ENCODE measurements around the gene CFLAR.
A peak's percentile ranks its signal among the peaks of the same experiment; 100 is the strongest.

- TF ChIP-seq EZH2 (IDR thresholded peaks at IDR 0.05; ENCODE audit: borderline replicate concordance, low read length): no peak
- TF ChIP-seq, protein P1, sequence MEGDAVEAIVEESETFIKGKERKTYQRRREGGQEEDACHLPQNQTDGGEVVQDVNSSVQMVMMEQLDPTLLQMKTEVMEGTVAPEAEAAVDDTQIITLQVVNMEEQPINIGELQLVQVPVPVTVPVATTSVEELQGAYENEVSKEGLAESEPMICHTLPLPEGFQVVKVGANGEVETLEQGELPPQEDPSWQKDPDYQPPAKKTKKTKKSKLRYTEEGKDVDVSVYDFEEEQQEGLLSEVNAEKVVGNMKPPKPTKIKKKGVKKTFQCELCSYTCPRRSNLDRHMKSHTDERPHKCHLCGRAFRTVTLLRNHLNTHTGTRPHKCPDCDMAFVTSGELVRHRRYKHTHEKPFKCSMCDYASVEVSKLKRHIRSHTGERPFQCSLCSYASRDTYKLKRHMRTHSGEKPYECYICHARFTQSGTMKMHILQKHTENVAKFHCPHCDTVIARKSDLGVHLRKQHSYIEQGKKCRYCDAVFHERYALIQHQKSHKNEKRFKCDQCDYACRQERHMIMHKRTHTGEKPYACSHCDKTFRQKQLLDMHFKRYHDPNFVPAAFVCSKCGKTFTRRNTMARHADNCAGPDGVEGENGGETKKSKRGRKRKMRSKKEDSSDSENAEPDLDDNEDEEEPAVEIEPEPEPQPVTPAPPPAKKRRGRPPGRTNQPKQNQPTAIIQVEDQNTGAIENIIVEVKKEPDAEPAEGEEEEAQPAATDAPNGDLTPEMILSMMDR (IDR thresholded peaks at IDR 0.05; ENCODE audit: low read length): peak; percentile 83
Measured at GRCh38 chr2:201118121-201118960, 2.4 kb downstream of the CFLAR start.

Measured in OCI-LY1 (cell line).